Measurements from ENCODE around the gene TMEM174. TPM values are rescaled to one million over a fixed set of nuclear protein-coding genes. Genes with fewer than 3 reads are reported as not detected.

The TMEM174 gene
- total and polyA plus RNA-seq, 2 donors (not counting 1 experiment from before 2014, with no cell fraction given) = not detected

GRCh38 chr5:73139485-73139884 is 33.5 kb upstream of the TMEM174 start:
- Mint-ChIP-seq H3K27me3 (peaks cover 34% of the 10 kb centered on the region), H3K9me3 (ENCODE audit: insufficient read depth) (no peaks in the 10 kb centered on the region), H3K4me3 (no peak overlapping the region), H3K27ac (no peak overlapping the region), H3K4me1 (no peaks in the 10 kb centered on the region)
- POLR2A ChIA-PET = no interaction called here
- no peak overlapping the region for H3K4me2 ChIP-seq (replicated peaks; ENCODE audit: low read depth, low read length, poor library complexity, severe bottlenecking)
- H3K27ac ChIP-seq (ENCODE audit: low read length in 2 of 2) = no peak overlapping the region
- H4K20me1 ChIP-seq (ENCODE audit: control insufficient read depth, insufficient read depth, low read length, poor library complexity, severe bottlenecking) = no peaks in the 10 kb centered on the region
- H3K4me1 ChIP-seq (ENCODE audit: control insufficient read depth in 2 of 2, insufficient read depth in 2 of 2, low read length in 2 of 2) = no peaks in the 10 kb centered on the region
- no peak overlapping the region for H3K4me3 ChIP-seq (ENCODE audit: control extremely low read depth in 1 of 5, extremely low read depth in 1 of 5, insufficient read depth in 1 of 5, low read depth in 2 of 5, low read length in 4 of 5)
- intact Hi-C loops (cut with micrococcal nuclease) = no loop called here
- no peak overlapping the region for H3K9ac ChIP-seq (ENCODE audit: low read length)
- H3K9me3 ChIP-seq (ENCODE audit: control extremely low read depth in 1 of 3, control insufficient read depth in 2 of 3, insufficient read depth in 1 of 3, low read length in 2 of 3) = peaks cover 0 to 8% (median 0%) of the 10 kb centered on the region in 3 donors
- TF ChIP-seq CTCF (IDR thresholded peaks at IDR 0.05) (no peak), EZH2 (IDR thresholded peaks at IDR 0.05; ENCODE audit: borderline replicate concordance, insufficient read depth, low read depth, low read length, poor library complexity, severe bottlenecking) (no peak)
- H3K36me3 ChIP-seq (replicated peaks in 1 of 2; ENCODE audit: control extremely low read depth in 1 of 2, control insufficient read depth in 1 of 2, extremely low read depth in 1 of 2, insufficient read depth in 2 of 2, low read length in 1 of 2) = no peaks in the 10 kb centered on the region
- WGBS (ENCODE audit: insufficient coverage) = 82% methylated on average over 1 of the region's 3 CpGs
- H2AFZ ChIP-seq (ENCODE audit: insufficient read depth, low read depth, low read length, poor library complexity, severe bottlenecking) = no peak overlapping the region
- DNase-seq (no peak), ATAC-seq (ENCODE audit: low read depth) (no peak)
- peaks cover 0 to 35% (median 13%) of the 10 kb centered on the region in 4 experiments for H3K27me3 ChIP-seq (replicated peaks in 1 of 4; ENCODE audit: control extremely low read depth in 1 of 4, control insufficient read depth in 3 of 4, insufficient read depth in 4 of 4, low read length in 3 of 4)
- CTCF ChIA-PET = no interaction called here
- no peaks in the 10 kb centered on the region for H3K79me2 ChIP-seq (ENCODE audit: control insufficient read depth, insufficient read depth, low read length)

GRCh38 chr5:73140801-73141200 is 32.2 kb upstream of the TMEM174 start:
- H3K9me3 ChIP-seq (ENCODE audit: control extremely low read depth in 1 of 3, control insufficient read depth in 2 of 3, insufficient read depth in 1 of 3, low read length in 2 of 3) = peaks cover 0 to 5% (median 0%) of the 10 kb centered on the region in 3 donors
- no peak overlapping the region for H3K4me2 ChIP-seq (replicated peaks; ENCODE audit: low read depth, low read length, poor library complexity, severe bottlenecking)
- DNase-seq (no peak), ATAC-seq (ENCODE audit: low read depth) (no peak)
- CTCF ChIA-PET = no interaction called here
- no peak overlapping the region for H3K9ac ChIP-seq (ENCODE audit: low read length)
- H3K27ac ChIP-seq (ENCODE audit: low read length in 2 of 2) = no peak overlapping the region
- no peaks in the 10 kb centered on the region for H3K9me3 Mint-ChIP-seq (ENCODE audit: insufficient read depth)
- H3K4me3 ChIP-seq (ENCODE audit: control extremely low read depth in 1 of 5, extremely low read depth in 1 of 5, insufficient read depth in 1 of 5, low read depth in 2 of 5, low read length in 4 of 5) = no peak overlapping the region
- POLR2A ChIA-PET = no interaction called here
- H4K20me1 ChIP-seq (ENCODE audit: control insufficient read depth, insufficient read depth, low read length, poor library complexity, severe bottlenecking) = no peaks in the 10 kb centered on the region
- H3K79me2 ChIP-seq (ENCODE audit: control insufficient read depth, insufficient read depth, low read length) = no peaks in the 10 kb centered on the region
- H3K4me1 Mint-ChIP-seq = no peaks in the 10 kb centered on the region
- no peaks in the 10 kb centered on the region for H3K36me3 ChIP-seq (replicated peaks in 1 of 2; ENCODE audit: control extremely low read depth in 1 of 2, control insufficient read depth in 1 of 2, extremely low read depth in 1 of 2, insufficient read depth in 2 of 2, low read length in 1 of 2)
- H3K27ac Mint-ChIP-seq = no peak overlapping the region
- H3K4me1 ChIP-seq (ENCODE audit: control insufficient read depth in 2 of 2, insufficient read depth in 2 of 2, low read length in 2 of 2) = no peaks in the 10 kb centered on the region
- no peak overlapping the region for H3K4me3 Mint-ChIP-seq
- H3K27me3 Mint-ChIP-seq = peaks cover 32% of the 10 kb centered on the region
- TF ChIP-seq CTCF (IDR thresholded peaks at IDR 0.05) (no peak), EZH2 (IDR thresholded peaks at IDR 0.05; ENCODE audit: borderline replicate concordance, insufficient read depth, low read depth, low read length, poor library complexity, severe bottlenecking) (no peak)
- 100% methylated on average over 1 of the region's 1 CpG for WGBS (ENCODE audit: insufficient coverage)
- H2AFZ ChIP-seq (ENCODE audit: insufficient read depth, low read depth, low read length, poor library complexity, severe bottlenecking) = no peak overlapping the region
- intact Hi-C loops (cut with micrococcal nuclease) = no loop called here
- peaks cover 0 to 39% (median 19%) of the 10 kb centered on the region in 4 experiments for H3K27me3 ChIP-seq (replicated peaks in 1 of 4; ENCODE audit: control extremely low read depth in 1 of 4, control insufficient read depth in 3 of 4, insufficient read depth in 4 of 4, low read length in 3 of 4)

Data from B cell (primary cell).